Suppressor macrophage treated with lipopolysaccharide for 4 hours (primary cell): ENCODE measurements around the gene SENP3.
"Not testable (repeated sequence)": the region's sequence is repeated elsewhere in the genome, so short reads cannot be mapped to it uniquely, and the experiment has no call there.

Source experiments
- DNase-seq: peaks from one replicate; pipeline ENCODE4 v3.0.0-alpha.2; 2020

SENP3 gene

GRCh38 chr17:7597561-7597960, 35.8 kb downstream of the SENP3 start:
- DNase-seq, result not testable (repeated sequence)

- DNase-seq, result no peak
These were observed 44.6 kb downstream of the SENP3 start for GRCh38 chr17:7606280-7606679.

DNA sequence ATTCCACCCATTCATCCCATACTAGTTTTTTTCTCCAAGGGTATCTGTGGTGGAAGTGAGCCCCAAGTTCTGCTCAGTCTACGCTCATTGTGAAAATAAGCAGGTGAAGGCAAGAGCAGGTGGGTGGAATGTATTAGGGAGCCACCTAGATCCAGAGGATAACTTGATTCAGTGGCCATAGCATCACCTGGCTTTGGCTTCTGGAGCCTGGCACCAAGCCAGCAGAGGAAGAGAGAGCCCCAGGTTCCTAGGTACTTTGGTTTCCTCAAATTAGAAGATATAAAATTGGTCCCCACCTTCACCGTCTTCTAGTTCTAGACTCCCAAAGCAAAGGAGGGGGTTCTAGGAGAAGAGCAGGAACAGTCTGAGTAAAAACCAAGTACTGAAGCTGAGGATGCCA, 48.9 kb downstream of the SENP3 start:
- no peak for DNase-seq

DNA sequence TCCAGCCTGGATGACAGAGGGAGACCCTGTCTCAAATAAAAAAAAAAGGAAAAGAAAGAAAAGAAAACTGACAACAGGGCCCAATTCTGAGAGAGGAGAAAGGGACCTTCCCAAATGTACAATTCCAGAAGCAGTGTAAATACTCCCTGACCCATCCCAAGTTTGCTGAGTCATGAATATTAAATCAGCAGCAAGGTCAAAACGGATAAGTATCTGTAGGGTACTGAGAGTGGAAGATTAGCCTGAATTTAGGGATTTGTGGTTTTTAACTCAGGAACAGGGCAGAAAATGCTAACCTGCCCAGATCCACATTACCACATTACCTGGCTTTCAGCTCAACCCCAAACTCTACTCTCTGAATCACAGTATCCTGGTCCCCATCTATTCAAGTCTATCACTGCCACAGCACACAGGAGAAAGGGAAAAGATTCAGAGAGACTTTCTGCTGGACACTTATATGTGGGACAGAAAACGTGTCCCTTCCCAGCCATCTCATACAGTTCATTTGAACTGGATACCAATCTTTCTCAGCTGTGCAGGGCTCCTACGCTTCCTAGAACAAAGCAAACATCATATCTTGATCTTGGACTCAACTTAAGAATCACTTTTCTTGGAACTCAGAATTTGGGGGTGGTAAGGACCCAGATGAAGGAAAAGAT, 50.0 kb downstream of the SENP3 start:
- DNase-seq, result no peak

DNA sequence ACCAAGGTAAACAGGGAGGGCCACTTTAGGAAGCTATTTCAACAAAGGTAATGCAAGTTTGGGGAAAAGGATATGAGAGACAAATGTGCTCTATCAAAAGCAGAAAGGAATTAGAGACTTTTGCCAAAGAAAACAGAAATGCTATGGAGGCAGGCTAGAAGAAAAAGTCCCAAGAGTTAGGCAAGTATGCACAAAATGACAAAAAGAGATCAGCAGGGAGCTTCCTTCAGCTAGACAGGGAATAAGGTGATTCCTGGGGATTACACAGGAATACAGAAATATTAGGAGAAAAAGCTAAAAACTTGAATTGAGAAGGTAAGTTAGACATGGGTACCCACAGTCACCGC, 50.5 kb downstream of the SENP3 start:
- DNase-seq, result no peak

DNA sequence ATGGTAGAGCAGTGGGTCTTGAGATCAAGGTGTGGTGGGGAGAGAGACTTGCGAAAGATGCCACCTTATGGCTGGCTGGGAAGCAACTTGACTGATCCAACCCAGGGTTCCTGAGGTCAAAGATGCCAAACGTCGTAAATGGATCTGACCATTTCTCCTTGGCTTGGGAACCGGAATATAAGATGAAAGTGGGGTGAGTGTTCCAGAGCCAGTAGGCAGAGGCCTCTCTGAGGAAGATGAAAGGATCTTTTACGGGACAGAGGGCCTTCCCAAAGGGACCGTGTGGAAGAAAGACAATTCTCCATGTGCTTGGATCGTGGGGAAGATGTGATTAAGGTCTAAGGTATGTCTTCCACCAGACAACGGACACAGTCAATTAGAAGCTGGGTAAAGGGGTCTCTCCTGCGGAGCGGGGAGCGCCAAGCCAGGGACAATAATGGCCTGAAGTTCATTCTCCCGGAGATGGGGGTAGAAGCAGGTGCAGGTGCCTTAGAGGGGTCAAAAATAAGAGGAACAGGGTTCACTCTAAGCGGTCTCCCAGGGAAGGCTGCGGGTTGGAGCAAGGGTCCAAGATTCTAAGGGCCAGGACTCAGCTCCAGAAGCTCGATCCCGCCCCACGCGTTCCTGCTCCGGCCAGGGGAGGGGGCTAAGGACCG, 52.2 kb downstream of the SENP3 start:
- DNase-seq, result no peak

GRCh38 chr17:7614425-7615264, 52.9 kb downstream of the SENP3 start, which contains the start of gene FXR2:
FXR2 (minus strand) TSS chr17:7614897; CDS start chr17:7614532, 365 bp downstream.
- DNase-seq, result peak; percentile 100

- no peak for DNase-seq
These were observed 53.6 kb downstream of the SENP3 start for GRCh38 chr17:7615265-7615747.

GRCh38 chr17:7618608-7619007, 56.9 kb downstream of the SENP3 start:
- DNase-seq, result no peak

DNA sequence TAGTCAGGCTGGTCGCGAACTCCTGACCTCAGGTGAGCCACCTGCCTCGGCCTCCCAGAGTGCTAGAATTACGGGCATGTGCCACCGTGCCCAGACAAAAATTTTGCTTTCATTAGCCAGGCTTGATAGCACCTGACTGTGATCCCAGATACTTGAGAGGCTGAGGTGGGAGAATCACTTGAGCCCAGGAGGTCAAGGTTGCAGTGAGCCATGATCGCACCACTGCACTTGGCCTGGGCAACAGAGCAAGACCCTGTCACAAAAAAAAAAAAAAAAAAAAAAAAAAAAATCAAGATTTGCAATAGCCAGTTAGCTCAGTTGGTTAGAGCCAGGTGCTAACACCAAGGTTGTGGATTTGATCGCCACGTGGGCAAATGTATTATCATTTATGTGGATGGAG, 59.1 kb downstream of the SENP3 start:
- DNase-seq, result no peak
